Mesodermal cell (in vitro differentiated cells): ENCODE measurements around the gene TTLL11.

ENCODE experiments used
- H3K27ac ChIP-seq: 2 replicates; pipeline ENCODE4 v1.7.0; 2013; ENCODE audit warnings: mild to moderate bottlenecking, low read depth, low read length, moderate library complexity; ENCODE audit not compliant: severe bottlenecking
- H3K36me3 ChIP-seq: 2 replicates; pipeline ENCODE4 v1.7.1; 2013; ENCODE audit warnings: mild to moderate bottlenecking, low read length, moderate library complexity; ENCODE audit not compliant: control insufficient read depth, insufficient read depth
- H3K4me1 ChIP-seq: one replicate; pipeline ENCODE4 v1.7.1; 2013; ENCODE audit warnings: mild to moderate bottlenecking, low read length; ENCODE audit not compliant: insufficient read depth, control insufficient read depth, poor library complexity, severe bottlenecking
- H3K4me3 ChIP-seq: 2 replicates; pipeline ENCODE4 v1.7.0; 2013; ENCODE audit warnings: low read length, control low read depth, mild to moderate bottlenecking; ENCODE audit not compliant: insufficient read depth, poor library complexity, severe bottlenecking; ENCODE audit errors: extremely low read depth
- H3K9me3 ChIP-seq: 2 replicates; pipeline ENCODE4 v1.7.1; 2013; ENCODE audit warnings: mild to moderate bottlenecking, low read length, moderate library complexity; ENCODE audit not compliant: control insufficient read depth
- WGBS, 2 experiments: methylation state at CpG; one replicate each; pipeline ENCODE4 v1.1.5; 2013; ENCODE audit warnings: missing lambda C conversion rate in 2 of 2; ENCODE audit not compliant: insufficient coverage in 2 of 2; 5-methylcytosine and 5-hydroxymethylcytosine counted together

Gene TTLL11

GRCh38 chr9:121863955-121864354, 229.2 kb downstream of the TTLL11 start:
- 91 to 100% methylated on average over 2 of the region's 2 CpGs for WGBS, 2 experiments
- no peaks in the 10 kb centered on the region for H3K4me1 ChIP-seq
- no peaks in the 10 kb centered on the region for H3K36me3 ChIP-seq
- H3K27ac ChIP-seq, result no peak overlapping the region
- no peaks in the 10 kb centered on the region for H3K9me3 ChIP-seq
- no peak overlapping the region for H3K4me3 ChIP-seq

DNA sequence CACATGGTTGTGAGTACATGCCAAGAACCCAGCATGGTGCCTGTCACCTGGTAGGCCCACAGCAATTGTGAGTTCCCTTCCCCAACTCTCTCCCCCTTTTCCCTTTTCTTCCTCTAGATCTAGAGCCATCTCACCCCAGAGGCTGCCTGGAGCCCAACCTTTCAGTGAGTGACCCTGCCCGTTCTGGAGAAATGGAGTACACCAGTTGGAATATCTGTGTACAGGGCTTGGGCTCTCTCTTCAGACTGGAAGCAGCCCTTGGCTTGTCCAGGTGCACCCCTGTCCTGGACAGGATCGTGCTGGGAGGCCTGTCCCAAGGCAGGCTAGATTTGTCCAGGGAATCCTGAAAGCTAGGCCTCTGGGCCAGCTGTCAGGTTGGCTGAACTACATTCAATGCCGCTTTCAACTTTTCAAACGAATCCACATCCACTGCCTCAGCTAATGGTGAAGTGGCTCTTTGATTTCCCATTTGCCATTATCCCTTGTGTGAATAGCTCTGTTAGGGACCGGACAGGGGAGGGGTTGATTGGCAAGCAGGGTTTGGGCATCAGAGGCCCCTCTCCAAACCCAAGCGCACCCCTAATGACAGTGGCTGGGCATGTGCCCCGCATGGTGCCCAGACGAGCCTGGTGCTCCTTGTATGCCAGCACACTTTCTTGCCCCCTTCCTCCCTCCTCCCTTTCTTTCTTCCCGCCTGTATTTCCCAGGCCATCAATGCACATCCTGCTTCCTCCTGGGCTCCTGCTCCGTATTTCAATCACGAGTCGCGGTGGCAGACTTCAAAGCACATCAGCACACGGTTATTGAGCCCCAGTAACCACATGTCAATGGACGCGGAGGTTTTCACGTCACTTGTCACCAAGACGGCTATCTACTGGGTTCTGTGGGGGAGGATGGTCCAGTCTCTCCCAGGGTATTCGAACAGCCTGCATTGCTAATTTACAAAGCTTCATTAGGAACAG, 230.5 kb downstream of the TTLL11 start:
- Histone ChIP-seq H3K36me3 (no peaks in the 10 kb centered on the region), H3K4me1 (no peaks in the 10 kb centered on the region), H3K27ac (no peak overlapping the region), H3K4me3 (no peak overlapping the region), H3K9me3 (no peaks in the 10 kb centered on the region)
- 59 to 70% methylated on average over 11 to 19 of the region's 19 CpGs for WGBS, 2 experiments

GRCh38 chr9:121861501-121862180, 231.5 kb downstream of the TTLL11 start:
- WGBS, 2 experiments, result 50 to 81% methylated on average over 1 to 2 of the region's 4 CpGs
- H3K9me3 ChIP-seq, result no peaks in the 10 kb centered on the region
- H3K4me3 ChIP-seq, result no peak overlapping the region
- no peaks in the 10 kb centered on the region for H3K36me3 ChIP-seq
- H3K4me1 ChIP-seq, result no peaks in the 10 kb centered on the region
- no peak overlapping the region for H3K27ac ChIP-seq

GRCh38 chr9:121860744-121861143, 232.4 kb downstream of the TTLL11 start:
- H3K9me3 ChIP-seq, result no peaks in the 10 kb centered on the region
- no peaks in the 10 kb centered on the region for H3K36me3 ChIP-seq
- no peak overlapping the region for H3K4me3 ChIP-seq
- 75 to 100% methylated on average over 2 of the region's 2 CpGs for WGBS, 2 experiments
- H3K4me1 ChIP-seq, result no peaks in the 10 kb centered on the region
- H3K27ac ChIP-seq, result no peak overlapping the region

GRCh38 chr9:121860213-121860612, 232.9 kb downstream of the TTLL11 start:
- Histone ChIP-seq H3K27ac (no peak overlapping the region), H3K36me3 (no peaks in the 10 kb centered on the region)
- WGBS, 2 experiments, result 77 to 100% methylated on average over 3 of the region's 3 CpGs

GRCh38 chr9:121859646-121860045, 233.5 kb downstream of the TTLL11 start:
- no peak overlapping the region for H3K27ac ChIP-seq
- WGBS, 2 experiments, result 73% methylated on average over 4 of the region's 6 CpGs; no CpG with 5 or more reads in 1 of the 2 experiments
- H3K36me3 ChIP-seq, result no peaks in the 10 kb centered on the region
- H3K4me3 ChIP-seq, result no peak overlapping the region
- no peaks in the 10 kb centered on the region for H3K4me1 ChIP-seq
- H3K9me3 ChIP-seq, result no peaks in the 10 kb centered on the region

More at GRCh38 chr9:121860213-121860612, 232.9 kb downstream of the TTLL11 start:
- Histone ChIP-seq H3K9me3 (no peaks in the 10 kb centered on the region), H3K4me3 (no peak overlapping the region), H3K4me1 (no peaks in the 10 kb centered on the region)

DNA sequence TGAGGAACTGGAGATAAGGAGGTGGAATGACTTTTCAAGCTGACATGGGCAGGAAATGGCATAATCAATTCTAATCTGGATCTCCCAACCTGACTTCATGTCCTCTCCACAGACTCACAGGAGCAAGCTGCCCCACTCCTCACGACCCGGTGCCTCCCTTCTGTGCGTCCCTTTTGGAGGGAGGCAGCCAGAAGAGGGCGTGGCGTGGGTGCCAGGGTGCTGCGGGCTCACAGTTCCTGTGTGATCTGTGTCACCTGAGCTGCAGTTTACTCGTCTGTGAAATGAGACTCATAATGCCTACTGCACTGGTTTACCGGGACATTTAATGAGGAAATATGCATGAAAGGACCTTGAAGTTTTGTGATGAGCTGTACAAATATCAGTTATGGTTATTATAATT, 234.3 kb downstream of the TTLL11 start:
- Histone ChIP-seq H3K9me3 (no peaks in the 10 kb centered on the region), H3K4me1 (no peaks in the 10 kb centered on the region), H3K36me3 (no peaks in the 10 kb centered on the region), H3K4me3 (no peak overlapping the region), H3K27ac (no peak overlapping the region)
- 87 to 91% methylated on average over 4 to 7 of the region's 8 CpGs for WGBS, 2 experiments

DNA sequence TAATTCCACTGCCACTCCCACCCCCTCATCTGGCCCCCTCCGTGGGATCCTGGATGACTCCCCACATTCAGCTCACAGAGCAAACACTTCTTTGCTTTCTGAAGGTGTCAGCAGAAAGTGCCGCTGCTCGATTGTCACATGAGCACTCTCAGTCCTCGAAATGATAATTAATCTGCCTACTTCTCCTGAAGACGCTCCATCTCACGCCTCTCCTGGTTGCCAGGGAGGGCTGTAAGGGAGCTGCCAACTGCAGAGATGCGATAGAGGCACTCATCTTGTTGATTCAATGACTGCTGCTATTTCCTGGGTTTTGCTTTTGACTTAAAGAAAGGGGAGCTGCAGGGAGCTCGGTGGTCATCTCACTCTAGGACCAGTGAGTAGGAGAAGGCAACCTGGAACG, 235.2 kb downstream of the TTLL11 start:
- WGBS, 2 experiments, result 79 to 80% methylated on average over 8 of the region's 9 CpGs
- Histone ChIP-seq H3K36me3 (no peaks in the 10 kb centered on the region), H3K4me1 (no peaks in the 10 kb centered on the region), H3K4me3 (no peak overlapping the region), H3K27ac (no peak overlapping the region), H3K9me3 (no peaks in the 10 kb centered on the region)

DNA sequence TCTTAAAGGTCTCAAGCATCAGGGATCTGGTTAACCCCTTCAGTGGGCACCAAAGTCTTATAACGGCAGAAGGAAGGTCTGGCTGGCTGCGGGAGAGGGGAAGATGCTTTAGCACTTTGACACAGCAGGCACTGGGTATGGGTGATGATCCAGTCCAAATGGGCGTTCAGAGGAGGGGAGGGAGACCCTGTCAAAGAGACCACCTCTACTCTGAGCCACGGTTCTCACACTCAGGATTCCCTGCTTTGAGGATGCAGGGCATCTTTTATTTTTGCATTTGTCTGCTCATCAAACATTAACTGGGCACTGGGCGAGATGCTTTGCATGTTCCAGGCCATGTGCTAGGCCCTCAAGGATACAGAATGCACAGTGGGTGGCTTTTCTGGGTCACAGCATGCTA, 237.6 kb downstream of the TTLL11 start:
- H3K36me3 ChIP-seq, result no peaks in the 10 kb centered on the region
- no peaks in the 10 kb centered on the region for H3K4me1 ChIP-seq
- no peak overlapping the region for H3K4me3 ChIP-seq
- 62 to 69% methylated on average over 4 to 5 of the region's 5 CpGs for WGBS, 2 experiments
- no peaks in the 10 kb centered on the region for H3K9me3 ChIP-seq
- H3K27ac ChIP-seq, result no peak overlapping the region

- H3K9me3 ChIP-seq, result no peaks in the 10 kb centered on the region
- H3K4me3 ChIP-seq, result no peak overlapping the region
- H3K27ac ChIP-seq, result no peak overlapping the region
- H3K36me3 ChIP-seq, result no peaks in the 10 kb centered on the region
- WGBS, 2 experiments, result 96 to 97% methylated on average over 7 to 8 of the region's 11 CpGs
- H3K4me1 ChIP-seq, result no peaks in the 10 kb centered on the region
These were observed 239.3 kb downstream of the TTLL11 start for GRCh38 chr9:121853617-121854395.
